Liver (tissue), 3 donors: Measurements from ENCODE around the gene FOXN3.

Experiments
- EGR1 ChIP-seq, 2 donors: IDR thresholded peaks; 2 replicates each; pipeline ENCODE4 v1.6.1; 2016 to 2018; ENCODE audit warnings: antibody characterized with exemption in 2 of 2, low read depth in 2 of 2
- FOXA2 ChIP-seq: IDR thresholded peaks from 2 replicates; pipeline ENCODE4 v1.6.1; 2016; ENCODE audit warnings: antibody characterized with exemption
- RXRA ChIP-seq, 2 donors: IDR thresholded peaks; 2 replicates each; pipeline ENCODE4 v1.6.1; 2017 to 2018; ENCODE audit warnings: antibody characterized with exemption in 2 of 2, mild to moderate bottlenecking in 1 of 2
- SP1 ChIP-seq: IDR thresholded peaks from 2 replicates; pipeline ENCODE4 v1.6.1; 2018; ENCODE audit warnings: antibody characterized with exemption, mild to moderate bottlenecking
- TF ChIP-seq, protein P1 (sequence below): fragments of 150-350 bp; IDR thresholded peaks from 2 replicates; pipeline ENCODE4 v1.5.1; 2017; ENCODE audit warnings: improper control_type of control experiment, low read depth, low read length; ENCODE audit not compliant: missing input control
- TF ChIP-seq, protein P2 (sequence below): IDR thresholded peaks from 2 replicates; pipeline ENCODE4 v1.6.1; 2016; ENCODE audit warnings: antibody characterized with exemption
- TF ChIP-seq, protein P3 (sequence below): IDR thresholded peaks from 2 replicates; pipeline ENCODE4 v1.6.1; 2016; ENCODE audit warnings: antibody characterized with exemption
- donor health status: healthy.
- donor health status: healthy.

DNA sequence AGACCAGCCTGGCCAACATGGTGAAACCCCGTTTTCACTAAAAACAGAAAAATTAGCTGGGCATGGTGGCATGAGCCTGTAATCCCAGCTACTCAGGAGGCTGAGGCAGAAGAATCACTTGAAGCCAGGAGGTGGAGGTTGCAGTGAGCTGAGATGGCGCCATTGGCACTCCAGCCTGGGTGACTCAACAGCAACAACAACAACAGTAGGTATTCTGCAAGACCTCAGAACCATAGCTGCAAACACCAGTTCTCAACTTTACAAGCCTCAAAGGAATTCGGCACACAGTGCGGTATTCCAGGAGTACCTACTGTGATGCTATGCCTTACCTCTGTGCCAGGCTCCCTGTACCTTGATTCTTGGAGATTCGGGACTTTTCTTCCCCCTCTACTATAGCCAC, 15.8 kb downstream of the FOXN3 start:
- TF ChIP-seq, protein P1, sequence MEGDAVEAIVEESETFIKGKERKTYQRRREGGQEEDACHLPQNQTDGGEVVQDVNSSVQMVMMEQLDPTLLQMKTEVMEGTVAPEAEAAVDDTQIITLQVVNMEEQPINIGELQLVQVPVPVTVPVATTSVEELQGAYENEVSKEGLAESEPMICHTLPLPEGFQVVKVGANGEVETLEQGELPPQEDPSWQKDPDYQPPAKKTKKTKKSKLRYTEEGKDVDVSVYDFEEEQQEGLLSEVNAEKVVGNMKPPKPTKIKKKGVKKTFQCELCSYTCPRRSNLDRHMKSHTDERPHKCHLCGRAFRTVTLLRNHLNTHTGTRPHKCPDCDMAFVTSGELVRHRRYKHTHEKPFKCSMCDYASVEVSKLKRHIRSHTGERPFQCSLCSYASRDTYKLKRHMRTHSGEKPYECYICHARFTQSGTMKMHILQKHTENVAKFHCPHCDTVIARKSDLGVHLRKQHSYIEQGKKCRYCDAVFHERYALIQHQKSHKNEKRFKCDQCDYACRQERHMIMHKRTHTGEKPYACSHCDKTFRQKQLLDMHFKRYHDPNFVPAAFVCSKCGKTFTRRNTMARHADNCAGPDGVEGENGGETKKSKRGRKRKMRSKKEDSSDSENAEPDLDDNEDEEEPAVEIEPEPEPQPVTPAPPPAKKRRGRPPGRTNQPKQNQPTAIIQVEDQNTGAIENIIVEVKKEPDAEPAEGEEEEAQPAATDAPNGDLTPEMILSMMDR = no peak
- TF ChIP-seq RXRA (IDR thresholded peaks at IDR 0.05) = no peak
- no peak for TF ChIP-seq FOXA2
- TF ChIP-seq, protein P2, sequence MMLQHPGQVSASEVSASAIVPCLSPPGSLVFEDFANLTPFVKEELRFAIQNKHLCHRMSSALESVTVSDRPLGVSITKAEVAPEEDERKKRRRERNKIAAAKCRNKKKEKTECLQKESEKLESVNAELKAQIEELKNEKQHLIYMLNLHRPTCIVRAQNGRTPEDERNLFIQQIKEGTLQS = no peak
- TF ChIP-seq SP1 = no peak
- no peak for TF ChIP-seq EGR1 (IDR thresholded peaks at IDR 0.05; ENCODE audit: low read depth in 2 of 2)
- TF ChIP-seq, protein P3, sequence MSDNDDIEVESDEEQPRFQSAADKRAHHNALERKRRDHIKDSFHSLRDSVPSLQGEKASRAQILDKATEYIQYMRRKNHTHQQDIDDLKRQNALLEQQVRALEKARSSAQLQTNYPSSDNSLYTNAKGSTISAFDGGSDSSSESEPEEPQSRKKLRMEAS = no peak
